ENCODE results near the gene TCP1.

GRCh38 chr6:159778542-159779103, 10.8 kb downstream of the TCP1 start:
- TF ChIP-seq, protein P1, sequence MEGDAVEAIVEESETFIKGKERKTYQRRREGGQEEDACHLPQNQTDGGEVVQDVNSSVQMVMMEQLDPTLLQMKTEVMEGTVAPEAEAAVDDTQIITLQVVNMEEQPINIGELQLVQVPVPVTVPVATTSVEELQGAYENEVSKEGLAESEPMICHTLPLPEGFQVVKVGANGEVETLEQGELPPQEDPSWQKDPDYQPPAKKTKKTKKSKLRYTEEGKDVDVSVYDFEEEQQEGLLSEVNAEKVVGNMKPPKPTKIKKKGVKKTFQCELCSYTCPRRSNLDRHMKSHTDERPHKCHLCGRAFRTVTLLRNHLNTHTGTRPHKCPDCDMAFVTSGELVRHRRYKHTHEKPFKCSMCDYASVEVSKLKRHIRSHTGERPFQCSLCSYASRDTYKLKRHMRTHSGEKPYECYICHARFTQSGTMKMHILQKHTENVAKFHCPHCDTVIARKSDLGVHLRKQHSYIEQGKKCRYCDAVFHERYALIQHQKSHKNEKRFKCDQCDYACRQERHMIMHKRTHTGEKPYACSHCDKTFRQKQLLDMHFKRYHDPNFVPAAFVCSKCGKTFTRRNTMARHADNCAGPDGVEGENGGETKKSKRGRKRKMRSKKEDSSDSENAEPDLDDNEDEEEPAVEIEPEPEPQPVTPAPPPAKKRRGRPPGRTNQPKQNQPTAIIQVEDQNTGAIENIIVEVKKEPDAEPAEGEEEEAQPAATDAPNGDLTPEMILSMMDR (IDR thresholded peaks at IDR 0.05) = no peak
- TF ChIP-seq POLR2A (IDR thresholded peaks at IDR 0.05) = no peak

Measured in lower leg skin (tissue), 3 donors.